ACC112 (cell line): ENCODE measurements around the gene FRG2.
"Not testable (repeated sequence)": the region's sequence is repeated elsewhere in the genome, so short reads cannot be mapped to it uniquely, and the experiment has no call there.

Experiments
- H2AFZ ChIP-seq: fragments of 200-600 bp; sonication (generic); one replicate; pipeline ENCODE4 v1.6.0; 2017; ENCODE audit warnings: antibody characterized with exemption, low read length; ENCODE audit not compliant: unreplicated experiment
- H3K27ac ChIP-seq: fragments of 200-600 bp; sonication (generic); 2 replicates; pipeline ENCODE4 v1.5.1; 2014; ENCODE audit warnings: low read depth, mild to moderate bottlenecking, antibody characterized with exemption, low read length, moderate library complexity
- H3K27me3 ChIP-seq: fragments of 200-600 bp; sonication (generic); 2 replicates; pipeline ENCODE4 v1.6.1; 2014; ENCODE audit warnings: mild to moderate bottlenecking, antibody characterized with exemption, low read length, moderate library complexity, mixed read lengths; ENCODE audit not compliant: insufficient read depth
- H3K36me3 ChIP-seq: fragments of 200-600 bp; sonication (generic); 2 replicates; pipeline ENCODE4 v1.6.1; 2016; ENCODE audit warnings: mild to moderate bottlenecking, antibody characterized with exemption, low read length, moderate library complexity, mixed read lengths; ENCODE audit not compliant: insufficient read depth
- H3K4me1 ChIP-seq: fragments of 200-600 bp; sonication (generic); one replicate; pipeline ENCODE4 v1.6.1; 2016; ENCODE audit warnings: low read length, mixed read lengths; ENCODE audit not compliant: insufficient read depth, unreplicated experiment, control insufficient read depth
- H3K4me3 ChIP-seq: fragments of 200-600 bp; sonication (generic); 2 replicates; pipeline ENCODE4 v1.5.1; 2014; ENCODE audit warnings: mild to moderate bottlenecking, low read depth, low read length
- H3K79me2 ChIP-seq: fragments of 200-600 bp; sonication (generic); one replicate; pipeline ENCODE4 v1.6.0; 2016; ENCODE audit warnings: low read length; ENCODE audit not compliant: control insufficient read depth, unreplicated experiment, insufficient read depth

The FRG2 gene

GRCh38 chr4:190027156-190027555, at the start of gene FRG2:
FRG2 (minus strand) TSS chr4:190027256; CDS start chr4:190027204, 52 bp downstream.
- not testable (repeated sequence) for H3K27ac ChIP-seq, H3K79me2 ChIP-seq, H3K4me3 ChIP-seq, H3K4me1 ChIP-seq, H3K36me3 ChIP-seq, H3K27me3 ChIP-seq, H2AFZ ChIP-seq

GRCh38 chr4:190068351-190068750, 41.3 kb upstream of the FRG2 start:
- not testable (repeated sequence) for H3K27me3 ChIP-seq, H3K27ac ChIP-seq, H3K36me3 ChIP-seq, H3K79me2 ChIP-seq, H2AFZ ChIP-seq, H3K4me1 ChIP-seq, H3K4me3 ChIP-seq

GRCh38 chr4:190064805-190065204, 37.7 kb upstream of the FRG2 start:
- not testable (repeated sequence) for H2AFZ ChIP-seq, H3K27ac ChIP-seq, H3K4me1 ChIP-seq, H3K4me3 ChIP-seq, H3K79me2 ChIP-seq, H3K27me3 ChIP-seq, H3K36me3 ChIP-seq

GRCh38 chr4:190064342-190064741, 37.3 kb upstream of the FRG2 start, which contains the start of gene DBET:
DBET (plus strand) TSS chr4:190064502.
- not testable (repeated sequence) for H3K27me3 ChIP-seq, H2AFZ ChIP-seq, H3K79me2 ChIP-seq, H3K27ac ChIP-seq, H3K4me3 ChIP-seq, H3K4me1 ChIP-seq, H3K36me3 ChIP-seq

GRCh38 chr4:190058997-190059396, 31.9 kb upstream of the FRG2 start:
- not testable (repeated sequence) for H3K79me2 ChIP-seq, H3K4me1 ChIP-seq, H3K36me3 ChIP-seq, H3K27ac ChIP-seq, H2AFZ ChIP-seq, H3K4me3 ChIP-seq, H3K27me3 ChIP-seq

GRCh38 chr4:190049378-190050239, 22.6 kb upstream of the FRG2 start:
- H3K79me2 ChIP-seq, H3K4me1 ChIP-seq, H2AFZ ChIP-seq, H3K4me3 ChIP-seq, H3K27me3 ChIP-seq, H3K27ac ChIP-seq, H3K36me3 ChIP-seq: not testable (repeated sequence)

GRCh38 chr4:190047627-190048026, 20.6 kb upstream of the FRG2 start:
- H2AFZ ChIP-seq, H3K27me3 ChIP-seq, H3K4me1 ChIP-seq, H3K36me3 ChIP-seq, H3K27ac ChIP-seq, H3K79me2 ChIP-seq, H3K4me3 ChIP-seq: not testable (repeated sequence)

- H3K27ac ChIP-seq, H3K36me3 ChIP-seq, H2AFZ ChIP-seq, H3K79me2 ChIP-seq, H3K4me1 ChIP-seq, H3K4me3 ChIP-seq, H3K27me3 ChIP-seq: not testable (repeated sequence)
Observed at GRCh38 chr4:190040873-190041272, 13.8 kb upstream of the FRG2 start.

GRCh38 chr4:190037704-190038388, 10.8 kb upstream of the FRG2 start:
- not testable (repeated sequence) for H3K4me3 ChIP-seq, H3K79me2 ChIP-seq, H3K4me1 ChIP-seq, H3K27ac ChIP-seq, H3K27me3 ChIP-seq, H2AFZ ChIP-seq, H3K36me3 ChIP-seq

- not testable (repeated sequence) for H3K4me1 ChIP-seq
Observed at GRCh38 chr4:190031264-190031663, 4.2 kb upstream of the FRG2 start.

GRCh38 chr4:190022614-190023281, 4.3 kb downstream of the FRG2 start:
- H3K27me3 ChIP-seq, result peaks cover 45% of the 10 kb centered on the region
- H3K4me1 ChIP-seq, result not testable (repeated sequence)

More at GRCh38 chr4:190031264-190031663, 4.2 kb upstream of the FRG2 start:
- not testable (repeated sequence) for H3K27ac ChIP-seq, H3K4me3 ChIP-seq, H3K79me2 ChIP-seq, H2AFZ ChIP-seq, H3K36me3 ChIP-seq, H3K27me3 ChIP-seq

More at GRCh38 chr4:190022614-190023281, 4.3 kb downstream of the FRG2 start:
- H3K27ac ChIP-seq, H2AFZ ChIP-seq, H3K4me3 ChIP-seq, H3K36me3 ChIP-seq, H3K79me2 ChIP-seq: not testable (repeated sequence)
